CD4-positive, alpha-beta T cell treated with Interleukin-6 at 100 ng/mL for 8 hours (primary cell): ENCODE data around the gene SERTAD1.
A peak's percentile ranks its signal among the peaks of the same experiment; 100 is the strongest.
"Not testable (repeated sequence)": the region's sequence is repeated elsewhere in the genome, so short reads cannot be mapped to it uniquely, and the experiment has no call there.

Experiments
- DNase-seq: peaks from one replicate; pipeline ENCODE4 v3.0.0-alpha.2; 2020; ENCODE audit warnings: mixed read lengths, low spot score

The SERTAD1 gene, protein sequence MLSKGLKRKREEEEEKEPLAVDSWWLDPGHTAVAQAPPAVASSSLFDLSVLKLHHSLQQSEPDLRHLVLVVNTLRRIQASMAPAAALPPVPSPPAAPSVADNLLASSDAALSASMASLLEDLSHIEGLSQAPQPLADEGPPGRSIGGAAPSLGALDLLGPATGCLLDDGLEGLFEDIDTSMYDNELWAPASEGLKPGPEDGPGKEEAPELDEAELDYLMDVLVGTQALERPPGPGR

DNA sequence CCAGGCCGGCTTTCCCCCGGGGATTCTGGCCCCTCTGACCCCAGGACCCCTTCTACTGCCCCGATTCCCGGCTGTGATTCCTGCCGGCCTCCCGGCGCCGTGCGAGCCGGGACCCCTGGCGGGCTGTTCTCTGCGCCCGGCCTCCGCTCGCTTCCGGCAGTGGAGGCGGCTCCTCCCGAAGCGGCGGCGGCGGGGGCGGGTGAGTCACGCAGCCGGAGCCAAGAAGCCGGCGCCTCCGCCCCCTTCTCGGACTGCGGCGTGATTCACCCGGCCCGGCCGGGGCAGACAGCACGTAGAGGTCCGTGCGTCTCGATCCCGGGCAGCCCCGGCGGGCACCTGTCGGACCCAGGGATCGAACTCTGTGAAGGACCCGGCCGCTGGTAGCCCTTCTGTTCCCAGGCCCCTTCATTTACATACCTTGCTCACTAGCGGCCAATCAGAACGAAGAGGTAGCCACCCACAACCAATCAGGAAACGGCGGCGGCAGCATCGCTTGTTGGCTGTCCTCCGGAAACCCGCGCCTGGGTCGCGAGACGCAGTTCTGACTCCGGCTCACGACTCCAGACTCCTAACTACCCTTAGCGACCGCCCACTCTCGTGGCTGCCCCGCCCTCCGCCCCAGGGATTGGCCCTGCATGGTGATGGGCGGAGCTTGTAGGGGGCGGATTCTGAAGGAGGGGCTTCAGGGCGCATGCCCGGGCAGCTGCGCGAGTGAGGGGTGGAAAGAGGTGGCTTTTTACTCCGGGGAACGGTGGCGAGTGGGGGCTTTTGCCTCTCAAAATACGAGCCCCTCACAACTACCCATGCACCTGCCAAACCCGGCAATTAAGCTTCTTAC, at the start of gene SERTAD1:
Gene SERTAD1, minus strand, starts transcription at position 543 of the 838 bp plus-strand sequence. CDS start 2,446 bp downstream, outside the sequence.
- peak; percentile 100 for DNase-seq

DNA sequence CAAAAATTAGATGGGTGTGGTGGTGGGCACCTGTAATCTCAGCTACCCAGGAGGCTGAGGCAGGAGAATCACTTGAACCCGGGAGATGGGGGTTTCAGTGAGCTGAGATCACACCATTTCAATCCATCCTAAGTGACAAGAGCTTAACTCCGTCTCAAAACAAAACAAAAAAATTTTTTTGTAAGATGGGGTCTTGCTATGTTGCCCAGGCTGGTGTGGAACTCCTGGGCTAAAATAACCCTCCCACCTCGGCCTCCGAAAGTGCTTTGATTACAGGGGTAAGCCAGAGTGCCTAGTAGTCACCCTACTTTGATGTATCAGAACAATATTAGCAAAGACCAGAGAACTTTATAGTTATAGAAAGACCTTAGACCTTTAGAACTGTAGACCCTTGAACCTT, 48.9 kb upstream of the SERTAD1 start:
- no peak for DNase-seq

DNA sequence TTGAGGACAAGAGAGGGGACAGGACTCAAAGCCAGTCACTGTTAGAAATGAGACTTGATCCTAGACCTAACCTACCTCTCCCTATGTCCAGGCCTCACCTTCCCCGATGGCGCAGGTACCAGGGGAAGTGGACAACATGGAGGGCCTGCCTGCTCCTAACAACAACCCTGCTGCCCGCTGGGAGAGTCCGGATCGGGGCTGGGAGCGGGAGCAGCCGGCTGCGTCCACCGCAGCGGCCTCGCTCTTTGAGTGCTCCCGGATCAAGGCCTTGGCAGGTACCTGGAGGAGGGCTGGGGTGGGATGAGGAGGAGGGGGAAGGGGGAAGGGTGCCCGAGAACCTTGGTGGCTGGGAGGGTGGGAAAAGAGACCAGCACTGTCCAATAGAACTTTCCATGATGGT, 46.7 kb upstream of the SERTAD1 start:
- no peak for DNase-seq

DNA sequence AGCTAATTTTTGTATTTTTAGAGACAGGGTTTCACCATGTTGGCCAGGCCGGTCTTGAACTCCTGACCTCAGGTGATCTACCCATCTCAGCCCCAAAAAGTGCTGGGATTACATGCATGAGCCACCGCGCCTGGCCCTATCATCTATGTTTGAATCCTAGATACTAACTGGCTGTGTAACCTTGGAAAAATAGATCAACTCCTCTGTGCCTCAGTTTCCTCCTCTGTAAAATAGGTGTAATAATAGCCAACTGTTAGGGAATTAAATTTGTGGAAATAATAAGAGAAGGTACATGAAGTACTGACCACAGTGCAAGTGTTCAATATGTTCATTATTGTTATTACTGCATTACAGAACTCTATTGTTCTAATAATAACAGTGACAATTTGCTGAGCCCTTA, 45.3 kb upstream of the SERTAD1 start:
- DNase-seq = no peak

DNA sequence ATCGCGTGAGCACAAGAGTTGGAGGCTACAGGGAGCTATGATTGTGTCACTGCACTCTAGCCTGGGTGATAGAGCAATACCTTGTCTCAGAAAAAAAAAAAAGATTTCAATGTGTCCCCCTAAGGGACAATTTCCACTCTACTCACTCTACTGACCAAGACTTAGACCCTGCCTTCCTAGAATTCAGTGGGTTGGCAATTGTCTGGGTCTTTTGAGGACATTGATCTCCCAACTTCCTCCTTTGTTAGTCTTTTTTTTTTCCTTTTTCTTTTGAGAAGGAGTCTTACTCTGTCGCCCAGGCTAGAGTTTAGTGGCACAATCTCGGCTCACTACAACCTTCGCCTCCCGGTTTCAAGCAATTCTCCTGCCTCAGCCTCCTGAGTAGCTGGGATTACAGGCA, 43.2 kb upstream of the SERTAD1 start:
- no peak for DNase-seq

DNA sequence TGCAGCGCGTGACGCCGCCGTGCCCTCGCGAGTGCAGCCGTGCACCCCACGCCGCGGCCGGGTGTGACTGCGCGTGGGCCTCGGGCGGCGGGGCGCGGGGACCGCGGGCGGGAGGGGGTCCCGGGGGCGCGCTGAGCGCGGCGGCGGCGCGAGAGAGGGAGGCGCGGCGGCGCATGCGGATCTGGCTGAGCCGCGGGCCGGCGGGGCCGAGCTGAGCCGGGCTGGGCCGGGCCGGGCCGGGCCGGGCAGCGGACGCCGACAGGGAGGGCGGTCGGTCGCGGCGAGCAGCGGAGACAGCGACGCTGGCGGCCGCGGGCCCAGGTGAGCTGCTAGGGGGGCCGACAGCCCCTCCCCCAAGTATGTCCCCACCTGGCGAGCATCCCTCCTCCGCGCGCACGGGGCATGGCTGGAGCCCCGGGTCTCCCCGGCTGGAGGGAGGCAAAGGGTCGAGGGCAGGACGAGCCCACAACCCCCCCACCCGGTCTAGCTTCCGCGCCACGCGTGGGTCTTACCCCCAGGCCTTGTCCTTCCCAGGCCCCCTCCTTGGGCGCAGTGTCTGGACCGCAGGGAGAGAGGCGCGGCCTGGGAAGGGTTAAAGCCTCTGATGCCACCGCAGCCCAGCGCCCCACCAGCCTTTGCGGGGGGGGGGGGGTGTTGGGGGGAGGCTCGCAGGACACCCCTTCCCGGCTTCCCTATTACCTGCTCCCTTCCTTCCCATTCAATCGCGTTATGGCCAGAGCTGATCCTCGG, 41.4 kb upstream of the SERTAD1 start, which contains the start of gene SPTBN4:
Gene SPTBN4, plus strand, starts transcription at position 17 of the 750 bp plus-strand sequence. CDS start 5,621 bp downstream, outside the sequence.
- DNase-seq = no peak

DNA sequence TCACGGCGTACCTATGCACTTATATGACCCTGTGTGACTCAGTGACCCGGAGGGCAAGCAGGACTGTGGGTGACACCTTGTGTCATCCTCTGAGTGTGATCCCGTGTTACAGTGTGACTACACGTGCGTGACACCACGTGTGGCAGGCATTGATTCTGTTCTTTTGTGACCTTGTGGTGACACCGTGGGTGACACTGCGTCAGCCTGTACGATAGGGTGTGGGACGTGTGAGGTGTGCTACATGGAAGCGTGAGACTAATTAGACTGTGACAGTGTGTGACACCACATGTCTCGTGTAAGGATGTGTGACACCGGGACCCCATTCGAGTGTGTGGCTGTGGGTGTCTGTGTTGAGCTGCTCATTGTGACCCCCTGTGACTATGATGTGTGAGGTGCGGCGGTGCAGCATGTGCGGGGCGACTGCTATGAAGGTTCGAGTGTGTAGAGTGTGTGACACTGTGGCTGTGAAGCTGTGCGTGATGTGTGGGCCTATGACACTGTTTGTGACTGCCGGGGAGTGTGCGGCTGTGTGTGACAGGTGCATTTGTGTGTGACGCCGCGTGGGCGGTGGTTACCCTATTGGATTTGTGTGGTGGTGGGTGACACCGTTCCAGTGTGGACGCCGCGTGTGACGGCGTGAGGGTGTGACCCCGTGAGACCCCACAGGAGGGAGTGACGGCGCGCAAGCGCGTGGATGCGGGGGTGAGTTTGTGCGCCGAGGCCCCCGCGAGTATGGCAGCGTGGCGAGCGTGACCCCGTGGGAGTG, 40.6 kb upstream of the SERTAD1 start:
- no peak for DNase-seq

DNA sequence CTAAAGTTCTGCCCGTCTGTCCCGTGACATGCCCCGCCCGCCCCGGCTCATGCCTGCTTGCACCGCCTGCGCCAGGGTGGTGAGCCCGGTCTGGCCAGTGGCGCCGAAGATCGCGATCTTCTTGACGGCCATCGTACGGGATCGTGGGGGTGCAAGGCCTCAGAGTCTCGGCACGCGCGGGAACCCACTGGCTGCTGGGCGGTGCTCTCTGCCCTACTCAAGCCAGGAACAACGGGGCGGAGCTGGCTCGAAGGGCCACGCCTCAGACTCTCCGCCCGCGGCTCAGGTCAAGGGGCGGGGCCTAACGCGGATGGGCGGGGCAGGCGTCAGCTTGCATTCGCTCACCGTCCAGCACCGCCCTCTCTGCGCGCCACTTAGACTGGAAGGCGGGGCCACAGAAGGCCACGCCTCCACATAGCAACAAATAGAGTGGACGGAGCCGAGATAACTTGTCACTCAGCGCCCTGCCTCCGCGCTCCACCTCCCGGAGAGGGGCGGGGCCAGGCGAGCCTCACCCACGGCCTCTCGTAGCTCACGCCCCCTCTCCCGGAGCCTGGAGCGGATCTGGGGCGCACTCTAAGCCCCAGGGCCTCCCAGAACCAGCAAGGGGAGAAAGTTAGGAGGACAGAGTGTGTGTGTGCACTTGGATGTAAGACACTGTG, 39.9 kb upstream of the SERTAD1 start, which contains the start of gene BLVRB:
Gene BLVRB, minus strand, starts transcription at position 189 of the 662 bp plus-strand sequence. Its CDS starts 57 bp downstream, at position 132.
- peak; percentile 99 for DNase-seq

DNA sequence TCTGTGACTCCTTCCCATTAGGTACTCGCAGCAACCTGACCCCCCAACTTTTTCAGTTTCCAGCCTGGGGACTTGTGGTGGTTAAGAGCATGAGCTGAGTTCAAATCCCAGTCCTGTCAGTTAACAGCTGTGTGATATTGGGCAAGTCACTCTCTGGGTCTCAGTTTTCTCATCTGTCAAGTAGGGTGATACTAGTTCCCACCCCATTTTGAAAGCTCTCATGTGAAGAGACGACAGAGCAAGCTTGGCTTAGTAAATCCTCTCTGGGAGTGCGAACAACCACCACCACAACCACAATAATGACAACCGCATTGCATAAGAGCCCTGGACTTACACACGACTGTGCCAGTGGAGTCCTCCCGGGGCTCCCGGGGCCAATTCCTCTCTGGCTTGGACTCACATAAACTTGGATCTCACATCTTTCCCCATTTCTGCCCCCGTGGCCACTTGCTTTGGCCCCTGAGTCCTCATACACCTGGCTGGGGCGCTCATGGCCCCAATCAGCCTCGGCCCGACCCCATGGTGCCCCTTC, 39.3 kb upstream of the SERTAD1 start:
- no peak for DNase-seq

DNA sequence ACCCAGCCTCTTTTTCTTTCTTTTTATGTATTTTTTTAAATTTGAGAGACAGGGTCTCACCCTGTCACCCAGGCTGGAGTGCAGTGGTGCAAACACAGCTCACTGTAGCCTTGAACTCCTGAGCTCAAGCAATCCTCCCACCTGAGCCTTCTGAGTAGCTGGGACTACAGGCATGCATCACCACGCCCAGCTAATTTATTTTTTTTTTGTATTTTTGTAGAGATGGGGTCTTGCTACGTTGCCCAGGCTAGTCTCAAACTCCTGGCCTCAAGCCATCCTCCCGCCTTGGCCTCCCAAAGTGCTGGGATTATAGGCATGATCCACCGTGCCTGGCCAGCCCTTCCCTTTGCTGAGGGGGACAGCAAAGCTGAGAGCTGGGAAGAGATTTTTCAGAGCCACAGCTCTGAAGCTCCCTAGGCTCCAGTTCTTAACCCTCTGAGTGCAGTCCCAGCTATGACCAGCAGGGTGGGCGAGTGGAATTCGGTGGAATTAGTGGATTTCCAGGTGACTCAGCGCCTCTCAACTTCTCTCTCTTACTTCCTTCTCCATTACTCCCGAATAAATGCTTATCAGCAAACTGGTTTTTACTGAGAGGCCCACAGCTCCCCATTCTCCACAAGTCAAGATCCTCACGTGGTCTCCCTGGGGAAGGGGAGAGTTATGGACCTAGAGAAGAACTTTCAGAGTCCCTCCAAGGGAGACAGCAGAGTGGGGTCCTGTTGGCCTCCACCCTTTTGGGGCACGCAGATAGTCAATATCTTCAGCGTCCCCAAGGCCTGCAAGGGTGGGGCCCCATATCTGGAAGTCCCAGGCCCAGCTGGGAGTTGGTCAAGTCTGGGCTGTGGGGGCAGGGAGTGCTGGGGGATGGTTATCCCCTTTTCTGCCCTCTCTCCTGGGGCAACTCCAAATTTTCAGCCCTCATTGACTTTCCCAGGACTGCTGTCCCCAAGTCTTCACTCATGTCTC, 38.5 kb upstream of the SERTAD1 start:
- peak; percentile 59 for DNase-seq

DNA sequence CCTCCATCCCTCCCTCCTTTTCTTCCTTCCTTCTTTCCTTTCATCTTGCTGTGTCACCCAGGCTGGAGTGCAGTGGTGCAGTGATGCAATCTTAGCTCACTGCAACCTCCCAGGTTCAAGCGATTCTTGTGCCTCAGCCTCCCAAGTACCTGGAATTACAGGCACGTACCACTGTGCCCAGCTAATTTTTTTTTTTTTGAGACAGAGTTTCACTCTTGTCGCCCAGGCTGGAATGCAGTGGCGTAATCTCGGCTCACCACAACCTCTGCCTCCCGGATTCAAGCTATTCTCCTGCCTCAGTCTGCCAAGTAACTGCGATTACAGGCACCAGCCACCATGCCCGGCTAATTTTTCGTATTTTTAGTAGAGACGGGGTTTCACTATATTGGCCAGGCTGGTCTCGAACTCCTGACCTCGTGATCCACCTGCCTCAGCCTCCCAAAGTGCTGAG, 37.8 kb upstream of the SERTAD1 start:
- DNase-seq = not testable (repeated sequence)

DNA sequence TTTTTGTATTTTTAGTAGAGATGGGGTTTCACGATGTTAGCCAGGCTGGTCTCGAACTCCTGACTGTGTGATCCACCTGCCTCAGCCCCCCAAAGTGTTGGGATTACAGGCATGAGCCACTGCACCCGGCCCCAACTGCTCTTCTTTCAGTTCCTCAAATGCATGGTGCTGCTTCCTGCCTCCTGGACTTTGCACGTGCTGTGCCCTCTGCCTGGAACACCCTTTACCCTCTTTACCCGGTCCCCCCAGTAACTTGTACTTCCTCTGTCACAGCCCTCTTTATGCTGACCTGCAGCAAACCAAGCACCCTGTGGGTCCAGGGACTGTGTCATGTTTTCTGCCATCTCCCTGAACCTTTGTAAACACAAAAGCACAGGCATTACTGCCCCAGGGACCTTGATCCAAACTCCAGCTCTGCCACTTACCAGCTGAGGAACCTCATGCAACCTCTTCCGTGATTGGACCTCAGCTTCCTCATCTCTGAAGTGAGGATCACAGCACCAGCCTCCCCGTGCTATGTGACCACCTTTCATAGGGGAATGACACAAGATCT, 36.0 kb upstream of the SERTAD1 start:
- no peak for DNase-seq

DNA sequence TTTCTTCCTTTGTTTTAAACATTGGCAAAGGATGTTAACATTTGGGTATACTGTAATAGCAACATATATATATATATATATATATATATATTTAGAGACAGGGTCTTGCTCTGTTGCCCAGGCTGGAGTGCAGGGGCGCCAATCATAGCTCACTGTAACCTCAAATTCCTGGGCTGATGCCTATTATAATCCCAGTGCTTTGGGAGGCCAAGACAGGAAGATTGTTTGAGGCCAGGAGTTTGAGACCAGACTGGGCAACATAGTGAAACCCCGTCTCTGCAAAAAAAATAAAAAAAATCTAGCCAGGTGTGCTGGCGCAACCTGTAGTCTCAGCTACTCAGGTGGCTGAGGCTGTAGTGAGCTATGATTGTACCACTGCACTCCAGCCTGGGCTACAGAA, 34.4 kb upstream of the SERTAD1 start:
- DNase-seq = no peak

DNA sequence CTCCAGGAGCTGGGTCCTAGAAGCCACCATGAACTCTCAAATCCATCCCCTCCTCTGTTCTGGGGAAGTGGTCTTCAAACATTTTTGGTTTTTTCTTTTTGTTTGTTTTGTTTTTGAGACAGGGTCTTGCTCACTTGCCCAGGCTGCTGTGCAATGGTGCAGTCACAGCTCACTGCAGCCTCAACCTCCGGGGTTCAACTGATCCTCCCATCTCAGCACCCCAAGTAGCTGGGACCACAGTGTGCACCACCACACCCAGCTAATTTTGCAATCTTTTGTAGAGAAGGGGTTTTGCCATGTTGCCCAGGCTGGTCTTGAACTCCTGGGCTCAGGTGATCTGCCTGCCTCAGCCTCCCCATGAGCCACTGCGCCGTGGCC, 32.8 kb upstream of the SERTAD1 start:
- DNase-seq = no peak

DNA sequence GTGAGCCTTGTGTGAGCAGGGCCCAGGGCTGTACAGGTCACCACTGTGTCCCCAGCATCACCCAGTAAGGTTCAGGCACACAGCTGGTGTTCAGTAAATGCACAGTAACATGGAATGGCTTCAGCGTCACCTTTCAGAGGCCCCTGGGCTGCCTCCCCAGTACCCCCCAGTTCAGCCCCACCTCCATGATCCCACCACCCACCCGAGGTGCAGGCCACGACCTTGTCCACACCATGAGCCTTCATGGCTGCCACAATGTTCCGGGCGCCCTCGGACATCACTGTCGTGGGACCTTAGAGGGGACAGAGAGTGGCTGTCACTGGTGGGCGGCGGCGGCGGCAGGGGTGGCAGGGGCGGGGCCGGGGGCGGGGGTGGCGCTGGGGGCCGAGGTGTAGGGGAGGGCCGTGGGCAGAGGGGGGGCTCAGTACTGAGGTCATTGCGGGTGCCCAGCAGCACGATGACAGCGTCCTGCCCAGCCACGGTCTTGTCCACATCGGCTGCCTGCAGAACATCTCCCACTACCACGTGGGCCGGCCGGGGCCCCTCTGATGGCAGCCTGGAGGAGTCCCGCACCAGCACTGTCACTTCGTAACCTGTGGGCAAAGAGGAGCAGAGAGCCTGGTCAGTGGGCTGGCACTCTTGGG, 32.3 kb upstream of the SERTAD1 start:
- no peak for DNase-seq

DNA sequence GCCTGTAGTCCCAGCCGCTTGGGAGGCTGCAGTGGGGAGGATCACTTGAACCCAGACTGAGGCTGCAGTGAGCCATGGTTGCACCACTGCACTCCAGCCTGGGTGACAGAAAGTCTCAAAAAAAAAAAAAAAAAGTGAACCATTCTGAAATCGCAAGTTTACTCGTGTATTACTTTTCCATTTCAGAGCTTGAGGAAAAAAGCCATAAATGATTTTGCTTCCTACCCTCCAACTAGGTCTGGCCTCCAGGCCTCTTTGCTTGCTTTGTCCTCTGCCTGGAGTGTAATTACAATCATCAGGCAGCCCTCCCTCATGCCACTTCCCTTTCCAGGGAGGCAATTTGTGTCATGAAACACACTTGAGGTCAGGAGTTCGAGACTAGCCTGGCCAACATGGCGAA, 31.3 kb upstream of the SERTAD1 start:
- no peak for DNase-seq

DNA sequence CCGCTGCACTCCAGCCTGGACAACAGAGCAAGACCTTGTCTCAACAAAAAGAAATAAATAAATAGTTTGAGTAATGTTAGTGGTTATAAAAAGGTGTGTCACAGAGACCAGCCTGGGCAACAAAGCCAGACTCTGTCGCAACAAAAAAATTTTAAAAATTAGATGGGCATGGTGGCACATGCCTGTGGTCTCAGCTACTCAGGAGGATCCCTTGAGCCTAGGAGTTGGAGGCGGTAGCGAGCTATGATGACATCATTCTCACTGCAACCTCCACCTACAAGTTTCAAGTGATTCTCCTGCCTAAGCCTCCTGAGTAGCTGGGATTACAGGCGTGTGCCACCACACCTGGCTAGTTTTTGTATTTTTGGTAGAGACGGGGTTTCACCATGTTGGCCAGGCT, 28.2 kb upstream of the SERTAD1 start:
- DNase-seq = not testable (repeated sequence)

DNA sequence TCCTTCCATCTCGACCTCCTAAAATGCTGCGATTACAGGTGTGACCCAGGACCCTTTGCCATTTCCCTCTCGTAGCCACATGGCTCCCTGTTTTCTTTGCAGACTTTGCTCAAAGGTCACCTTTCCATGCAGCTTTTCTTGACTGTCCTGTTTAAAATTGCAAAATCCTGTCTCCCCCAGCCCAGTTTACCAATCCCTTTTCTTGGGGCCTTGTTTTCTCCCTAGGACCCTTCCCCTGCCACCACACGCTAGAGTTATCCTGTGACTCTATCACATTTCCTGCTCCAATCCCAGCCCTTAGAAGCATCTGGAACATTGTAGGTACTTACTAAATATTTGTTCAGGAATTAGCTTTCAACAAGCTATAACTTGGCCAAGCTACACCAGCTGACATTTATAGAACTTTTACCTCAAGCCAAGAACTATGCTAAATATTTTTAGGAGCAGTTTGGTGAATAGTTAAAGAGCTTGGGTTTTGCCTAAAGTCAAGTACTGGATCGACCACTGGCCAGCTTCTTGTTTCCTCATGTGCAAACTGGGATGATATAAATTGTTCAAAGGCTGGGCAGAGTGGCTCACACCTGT, 27.5 kb upstream of the SERTAD1 start:
- DNase-seq = no peak
